HG03521 (cell line): ENCODE results near the gene SNX33.
"Not testable (repeated sequence)": the region's sequence is repeated elsewhere in the genome, so short reads cannot be mapped to it uniquely, and the experiment has no call there.

Experiments used
- ATAC-seq: cut with Tn5 transposase; IDR thresholded peaks from one replicate; pipeline ENCODE4 v1.9.1; 2021; ENCODE audit warnings: mild to moderate bottlenecking, moderate library complexity; ENCODE audit not compliant: unreplicated experiment

SNX33 gene

GRCh38 chr15:75647370-75648155, at the start of gene SNX33:
Gene SNX33, plus strand, starts transcription at chr15:75647912. Its CDS starts 1,191 bp downstream, at chr15:75649103.
- ATAC-seq, result no peak

GRCh38 chr15:75598361-75598760, 49.4 kb upstream of the SNX33 start:
- ATAC-seq, result no peak

GRCh38 chr15:75599401-75599800, 48.3 kb upstream of the SNX33 start:
- ATAC-seq, result no peak

GRCh38 chr15:75606026-75606425, 41.7 kb upstream of the SNX33 start:
- ATAC-seq, result no peak

- no peak for ATAC-seq
These were observed 40.7 kb upstream of the SNX33 start for GRCh38 chr15:75606711-75607699.

GRCh38 chr15:75616766-75617165, 30.9 kb upstream of the SNX33 start:
- no peak for ATAC-seq

- ATAC-seq, result no peak
These were observed 27.5 kb upstream of the SNX33 start for GRCh38 chr15:75620058-75620820.

GRCh38 chr15:75620841-75621391, 26.8 kb upstream of the SNX33 start:
- no peak for ATAC-seq

- no peak for ATAC-seq
These were observed 25.2 kb upstream of the SNX33 start for GRCh38 chr15:75622505-75622904.

GRCh38 chr15:75625542-75626347, 22.0 kb upstream of the SNX33 start, which contains the start of gene SNUPN:
Gene SNUPN, minus strand, starts transcription at chr15:75625725. Its CDS starts 4,674 bp downstream, at chr15:75621051.
- peak; percentile 68 for ATAC-seq

GRCh38 chr15:75631935-75632334, 15.8 kb upstream of the SNX33 start:
- ATAC-seq, result no peak

- not testable (repeated sequence) for ATAC-seq
These were observed 13.8 kb upstream of the SNX33 start for GRCh38 chr15:75633922-75634321.

GRCh38 chr15:75636026-75636425, 11.7 kb upstream of the SNX33 start:
- no peak for ATAC-seq

GRCh38 chr15:75637245-75638009, 10.3 kb upstream of the SNX33 start:
- no peak for ATAC-seq

GRCh38 chr15:75639191-75639708, 8.5 kb upstream of the SNX33 start:
- no peak for ATAC-seq

GRCh38 chr15:75639709-75640482, 7.8 kb upstream of the SNX33 start, which contains the start of gene IMP3:
Gene IMP3, minus strand, starts transcription at chr15:75640224. Its CDS starts 56 bp downstream, at chr15:75640168.
- peak; percentile 95 for ATAC-seq

GRCh38 chr15:75640483-75641178, 7.1 kb upstream of the SNX33 start:
- ATAC-seq, result peak; percentile 21
